Stimulated activated CD4-positive, alpha-beta T cell treated with anti-CD3 and anti-CD28 coated beads, TNF-alpha, amount 100 ng/mL, for 24 hours (primary cell): ENCODE measurements around the gene FAM161A.
"Not testable (repeated sequence)": the region's sequence is repeated elsewhere in the genome, so short reads cannot be mapped to it uniquely, and the experiment has no call there.

Source experiments
- DNase-seq, 3 experiments: peaks; one replicate each; pipeline ENCODE4 v3.0.0-alpha.2; 2020; ENCODE audit warnings: low read depth in 3 of 3

The FAM161A gene

GRCh38 chr2:61845320-61845719 lies 8.5 kb downstream of the FAM161A start:
- DNase-seq, result no peak

GRCh38 chr2:61841286-61841685 lies 12.6 kb downstream of the FAM161A start:
- no peak for DNase-seq

DNA sequence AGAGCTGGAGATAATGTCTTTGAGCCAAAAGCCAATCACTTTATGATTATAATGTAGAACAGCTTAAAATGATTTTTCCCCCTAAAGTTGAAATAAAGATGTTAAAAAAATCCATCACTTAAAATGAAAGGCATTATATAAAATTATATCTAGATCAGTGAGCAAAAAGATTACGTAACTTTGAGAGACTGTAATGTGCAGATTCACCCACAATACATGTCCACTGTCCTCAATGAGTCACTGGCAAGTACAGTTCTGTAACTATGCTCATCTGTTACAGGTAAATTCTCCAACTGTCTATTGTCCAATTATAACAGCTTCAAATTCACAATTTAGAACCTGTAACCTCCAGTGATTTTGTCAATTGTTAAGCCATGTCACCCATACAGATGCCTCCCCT lies 19.0 kb downstream of the FAM161A start:
- no peak for DNase-seq

- DNase-seq, result no peak
These were observed 19.9 kb downstream of the FAM161A start for GRCh38 chr2:61833971-61834370.

DNA sequence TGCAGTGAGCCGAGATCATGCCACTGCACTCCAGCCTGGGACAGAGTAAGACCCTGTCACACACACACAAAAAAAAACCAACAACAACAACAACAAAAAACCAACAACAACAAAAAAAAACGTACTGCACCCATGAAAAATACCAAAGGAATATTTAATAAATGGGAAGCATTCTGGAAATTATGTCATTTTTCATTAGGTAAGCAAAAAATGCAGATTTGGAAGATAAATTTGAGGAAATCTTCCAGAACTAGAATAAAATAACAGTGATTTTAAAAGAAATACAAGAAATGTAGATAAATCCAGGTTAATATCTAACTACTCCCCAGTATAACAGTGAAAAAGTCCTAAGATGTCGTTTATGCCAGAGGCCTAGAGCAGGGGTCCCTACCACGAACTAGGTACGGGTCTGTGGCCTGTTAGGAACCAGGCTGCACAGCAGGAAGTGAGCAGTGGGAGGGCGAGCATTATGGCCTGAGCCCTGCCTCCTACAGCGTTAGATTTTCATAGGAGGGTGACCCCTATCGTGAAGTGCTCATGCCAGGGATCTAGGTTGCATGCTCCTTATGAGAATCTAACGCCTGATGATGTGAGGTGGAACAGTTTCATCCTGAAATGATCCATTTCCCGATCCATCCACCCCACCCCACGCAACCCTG lies 21.5 kb downstream of the FAM161A start:
- DNase-seq, result no peak

GRCh38 chr2:61822255-61822654 lies 31.6 kb downstream of the FAM161A start:
- no peak for DNase-seq

DNA sequence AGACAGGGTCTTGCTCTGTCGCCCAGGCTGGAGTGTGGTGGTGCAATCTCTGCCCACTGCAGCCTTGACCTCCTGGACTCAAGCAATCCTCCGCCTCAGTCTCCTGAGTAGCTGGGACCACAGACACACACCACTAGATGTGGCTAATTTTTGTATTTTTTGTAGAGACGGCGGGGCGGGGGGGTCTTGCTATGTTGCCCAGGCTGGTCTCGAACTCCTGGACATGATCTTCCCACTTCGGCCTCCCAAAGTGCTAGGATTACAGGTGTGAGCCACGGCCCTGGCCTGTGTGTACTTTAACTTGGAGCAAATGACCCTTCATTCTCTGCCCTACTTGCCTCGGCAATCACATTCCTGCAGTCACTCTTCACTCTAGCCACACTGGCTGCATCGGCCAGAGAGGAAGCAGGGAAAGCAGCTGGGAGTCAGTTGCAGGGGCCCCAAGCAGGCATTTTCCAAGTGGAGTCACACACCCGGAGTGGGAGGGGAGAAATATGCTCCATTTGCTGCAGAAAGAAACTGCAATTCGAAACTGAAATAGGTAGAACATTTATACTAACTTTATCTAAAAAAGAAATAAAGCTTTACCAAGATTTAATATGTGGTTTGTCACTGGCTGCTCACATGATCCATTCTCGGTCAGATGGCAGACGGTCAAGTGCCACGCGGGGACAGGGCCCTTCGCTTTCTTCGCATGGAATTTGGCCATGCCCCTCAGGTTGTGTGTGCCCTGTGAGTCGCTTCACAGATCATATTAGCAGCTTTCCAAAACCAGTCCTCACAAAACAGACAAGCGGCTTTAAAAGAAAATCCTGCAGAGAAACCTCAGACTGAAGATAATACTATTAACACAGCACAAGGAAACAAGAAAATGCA lies 37.1 kb downstream of the FAM161A start:
- no peak for DNase-seq

GRCh38 chr2:61814539-61815160 lies 39.2 kb downstream of the FAM161A start:
- no peak for DNase-seq

GRCh38 chr2:61813314-61813713 lies 40.5 kb downstream of the FAM161A start:
- not testable (repeated sequence) for DNase-seq

DNA sequence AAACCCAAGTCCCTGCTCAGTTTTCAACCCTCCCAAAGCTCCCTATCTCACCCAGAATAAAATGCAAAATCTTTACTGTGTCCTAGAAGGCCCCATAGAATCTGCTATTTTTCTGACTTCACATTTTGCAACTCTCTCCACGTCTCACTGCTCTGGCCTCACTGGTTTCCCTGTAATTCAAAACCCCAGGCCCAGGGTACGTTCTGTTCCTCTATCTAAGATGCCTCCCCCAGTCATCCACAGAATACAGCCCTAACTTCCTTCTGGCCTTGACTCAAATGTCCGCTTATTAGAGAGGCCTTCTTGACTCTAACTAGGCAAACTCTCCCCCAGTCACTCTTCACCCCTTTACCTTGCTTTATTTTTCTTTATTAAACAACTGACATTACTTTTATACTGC lies 42.0 kb downstream of the FAM161A start:
- DNase-seq, result no peak

DNA sequence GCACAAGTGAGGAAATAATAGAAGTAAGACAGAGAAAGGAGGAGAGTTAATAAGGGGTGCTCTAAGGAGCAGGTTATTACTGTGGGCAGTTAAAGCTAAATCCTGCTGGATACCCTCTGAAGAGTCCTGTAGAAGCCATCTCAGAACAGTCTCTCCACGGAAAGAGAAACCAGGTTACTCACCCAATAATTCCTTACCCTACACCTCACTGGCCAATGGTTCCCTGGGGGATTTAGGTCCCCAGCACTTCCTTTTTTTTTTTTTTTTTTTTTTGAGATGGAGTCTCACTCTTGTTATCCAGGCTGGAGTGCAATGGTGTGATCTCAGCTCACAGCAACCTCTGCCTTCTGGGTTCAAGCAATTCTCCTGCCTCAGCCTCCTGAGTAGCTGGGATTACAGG lies 43.7 kb downstream of the FAM161A start:
- DNase-seq, result not testable (repeated sequence)

DNA sequence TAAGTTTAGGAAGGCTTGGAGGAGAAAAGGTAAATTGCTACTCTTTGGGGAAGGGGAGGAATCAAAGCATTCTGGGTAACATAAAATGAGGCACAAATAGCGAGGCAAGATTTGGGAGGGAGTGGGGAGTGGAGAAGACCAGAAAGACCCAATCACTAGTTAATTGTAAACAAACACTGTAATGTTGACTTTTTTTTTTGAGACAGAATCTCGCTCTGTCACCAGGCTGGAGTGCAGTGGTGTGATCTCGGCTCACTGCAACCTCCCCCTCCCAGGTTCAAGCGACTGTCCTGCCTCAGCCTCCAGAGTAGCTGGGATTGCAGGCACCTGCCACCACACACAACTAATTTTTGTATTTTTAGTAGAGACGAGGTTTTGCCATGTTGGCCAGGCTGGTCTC lies 45.2 kb downstream of the FAM161A start:
- not testable (repeated sequence) for DNase-seq

DNA sequence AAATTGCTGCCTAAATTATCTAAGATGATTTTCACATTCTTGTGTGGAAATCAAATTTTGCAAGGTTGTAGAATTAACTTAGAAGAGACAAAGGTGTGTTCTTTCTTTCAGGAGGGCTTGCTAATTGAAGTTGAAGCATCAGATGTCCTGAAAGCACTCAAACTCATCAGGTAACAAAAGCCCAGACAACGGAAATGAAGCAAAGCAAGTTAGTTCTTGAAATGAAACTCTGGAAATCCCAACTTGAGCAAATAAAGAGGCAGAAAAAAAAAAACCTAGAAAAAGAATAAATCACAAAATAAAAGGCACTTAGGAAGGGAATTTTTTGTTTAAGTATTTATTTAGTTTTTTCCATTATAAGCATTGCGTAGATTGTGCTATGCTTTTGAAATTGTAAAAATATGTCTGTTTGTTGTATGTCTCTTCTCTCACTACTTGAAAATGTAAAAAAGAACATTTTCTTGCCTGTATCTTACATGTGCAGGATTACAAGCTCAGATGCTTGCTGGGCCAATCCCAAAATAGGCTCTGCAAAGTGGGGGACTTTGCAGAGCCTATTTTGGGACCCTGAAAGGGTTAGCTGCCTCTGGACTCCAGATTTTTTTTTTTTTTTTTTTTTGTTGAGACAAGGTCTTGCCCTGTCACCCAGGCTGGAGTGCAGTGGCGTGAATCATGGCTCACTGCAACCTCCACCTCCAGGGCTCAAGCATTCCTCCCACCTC lies 46.7 kb downstream of the FAM161A start:
- no peak for DNase-seq

DNA sequence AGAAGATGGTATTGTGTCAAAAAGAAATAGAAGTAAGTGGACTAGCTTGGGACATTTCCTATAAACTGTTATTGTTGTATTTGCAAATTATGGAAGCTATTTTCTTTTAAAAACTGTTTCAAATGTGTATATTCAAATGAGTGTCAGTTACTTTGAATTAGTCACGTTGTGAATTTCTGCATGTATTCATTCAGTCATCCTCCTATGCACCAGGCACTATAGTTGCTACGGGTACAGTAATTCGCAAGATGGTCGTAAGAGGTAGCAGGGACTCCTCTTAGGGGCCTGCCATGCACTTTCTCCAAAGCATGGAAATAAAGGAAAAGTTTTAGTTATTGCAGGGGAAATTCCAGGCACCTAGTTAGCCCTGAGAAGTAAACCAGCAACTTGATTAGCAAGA lies 51.3 kb downstream of the FAM161A start:
- DNase-seq, result no peak

DNA sequence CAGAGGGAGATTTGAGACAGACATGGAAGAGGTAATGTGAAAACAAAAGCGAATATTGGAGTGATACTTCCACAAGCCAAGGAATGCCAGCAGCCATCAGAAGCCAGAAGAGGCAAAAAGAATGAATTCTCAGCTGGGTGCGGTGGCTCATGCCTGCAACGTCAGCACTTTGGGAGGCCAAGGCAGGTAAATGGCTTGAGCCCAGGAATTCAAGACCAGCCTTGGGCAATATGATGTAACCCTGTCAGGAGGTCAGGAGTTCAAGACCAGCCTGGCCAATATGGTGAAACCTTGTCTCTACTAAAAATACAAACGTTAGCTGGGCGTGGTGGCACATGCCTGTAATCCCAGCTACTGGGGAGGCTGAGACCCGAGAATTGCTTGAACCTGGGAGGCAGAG lies 54.8 kb downstream of the FAM161A start:
- DNase-seq, result no peak

- DNase-seq, result not testable (repeated sequence)
These were observed 56.4 kb downstream of the FAM161A start for GRCh38 chr2:61797446-61797845.

- DNase-seq, result no peak
These were observed 58.5 kb downstream of the FAM161A start for GRCh38 chr2:61795408-61795807.

GRCh38 chr2:61793389-61793836 lies 60.4 kb downstream of the FAM161A start:
- DNase-seq, result peak; percentile 40 to 69 (median 59)

- no peak for DNase-seq
These were observed 61.4 kb downstream of the FAM161A start for GRCh38 chr2:61792355-61792890.

- no peak for DNase-seq
These were observed 63.9 kb downstream of the FAM161A start for GRCh38 chr2:61789807-61790602.
